HG03442 (cell line): ENCODE results near the gene ZDHHC1.

Source experiments
- ATAC-seq: cut with Tn5 transposase; IDR thresholded peaks from one replicate; pipeline ENCODE4 v1.9.1; 2021; ENCODE audit warnings: mild to moderate bottlenecking, moderate library complexity; ENCODE audit not compliant: unreplicated experiment

Gene ZDHHC1, protein sequence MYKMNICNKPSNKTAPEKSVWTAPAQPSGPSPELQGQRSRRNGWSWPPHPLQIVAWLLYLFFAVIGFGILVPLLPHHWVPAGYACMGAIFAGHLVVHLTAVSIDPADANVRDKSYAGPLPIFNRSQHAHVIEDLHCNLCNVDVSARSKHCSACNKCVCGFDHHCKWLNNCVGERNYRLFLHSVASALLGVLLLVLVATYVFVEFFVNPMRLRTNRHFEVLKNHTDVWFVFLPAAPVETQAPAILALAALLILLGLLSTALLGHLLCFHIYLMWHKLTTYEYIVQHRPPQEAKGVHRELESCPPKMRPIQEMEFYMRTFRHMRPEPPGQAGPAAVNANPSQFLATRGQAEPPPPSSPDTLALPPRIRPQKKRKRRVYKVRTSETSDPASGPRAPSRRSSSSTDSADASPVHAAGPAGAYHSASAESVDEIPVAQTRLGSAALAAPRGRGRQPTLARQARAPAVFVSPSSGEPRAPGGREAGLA

GRCh38 chr16:67415872-67416793 is at the start of gene ZDHHC1:
Gene ZDHHC1, minus strand, starts transcription at chr16:67416477. Its CDS starts 8,702 bp downstream, at chr16:67407775.
- ATAC-seq, result peak; percentile 80

DNA sequence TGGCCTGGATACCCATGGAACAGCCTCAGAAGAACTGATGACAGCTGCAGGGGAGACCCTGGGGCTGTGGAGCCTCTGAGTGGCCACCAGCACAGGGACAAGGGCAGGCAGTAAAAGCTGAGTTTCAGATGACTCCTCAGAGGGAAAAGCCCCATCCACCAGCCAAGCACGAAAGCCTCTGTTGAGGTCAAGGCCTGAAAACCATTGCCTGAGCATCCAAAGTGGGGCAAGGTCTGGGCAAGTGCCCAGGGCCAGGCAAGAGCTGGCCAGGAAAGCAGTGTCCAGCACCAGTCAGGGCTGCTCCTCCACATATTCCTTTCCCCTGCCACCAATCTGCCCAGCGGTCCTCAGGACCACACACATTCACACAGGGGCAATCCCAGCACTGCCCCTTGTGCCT is 48.3 kb upstream of the ZDHHC1 start:
- no peak for ATAC-seq

GRCh38 chr16:67463691-67464090 is 47.4 kb upstream of the ZDHHC1 start:
- no peak for ATAC-seq

GRCh38 chr16:67463059-67463458 is 46.8 kb upstream of the ZDHHC1 start:
- no peak for ATAC-seq

DNA sequence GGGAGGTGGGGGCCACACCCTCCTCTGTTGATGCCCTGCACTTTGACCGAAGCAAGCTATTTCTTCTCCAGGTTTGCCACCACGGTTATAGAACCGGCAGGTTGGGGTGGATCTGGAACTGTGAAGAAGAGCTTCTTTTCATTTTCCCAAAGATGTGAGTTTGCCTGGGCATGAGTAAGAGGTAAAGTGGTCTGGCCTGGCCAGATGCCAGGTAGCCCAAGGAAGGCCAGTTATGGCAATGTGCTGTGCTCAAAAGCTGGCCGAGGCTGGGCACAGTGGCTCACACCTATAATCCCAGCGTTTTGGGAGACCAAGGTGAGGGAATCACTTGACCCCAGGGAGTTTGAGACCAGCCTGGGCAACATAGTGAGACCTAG is 46.0 kb upstream of the ZDHHC1 start:
- no peak for ATAC-seq

DNA sequence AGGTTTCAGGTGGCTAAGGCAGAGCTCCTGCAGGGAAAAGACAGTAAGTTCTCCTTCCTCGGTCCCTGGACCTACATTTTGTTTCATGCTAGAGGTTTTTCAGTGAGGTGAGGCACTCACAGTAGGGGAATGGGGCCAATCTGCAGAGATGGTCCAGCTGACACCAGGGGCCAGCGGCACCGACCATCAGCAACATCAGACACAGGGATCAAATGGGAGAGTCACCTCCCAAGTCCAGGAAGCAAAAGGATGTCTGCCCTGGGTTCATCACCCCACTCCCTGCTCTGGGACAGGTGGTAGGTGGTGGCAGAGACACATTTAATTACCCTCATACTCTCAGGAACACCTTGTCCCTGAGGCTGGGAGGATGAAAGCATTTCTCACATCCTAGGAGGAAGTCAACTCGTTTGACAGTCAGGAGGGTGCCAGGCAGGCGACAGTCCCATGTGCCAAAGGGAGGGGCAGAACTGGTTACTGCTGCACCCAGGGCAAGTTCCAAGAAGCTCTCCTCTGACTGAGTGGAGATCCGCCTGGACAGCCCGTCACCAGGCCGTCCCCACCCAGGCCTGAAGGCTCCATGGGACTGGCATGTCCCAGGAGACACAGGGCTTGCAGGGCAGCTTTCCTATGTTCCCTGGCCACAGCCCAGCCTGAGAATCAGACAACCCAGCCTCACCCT is 45.5 kb upstream of the ZDHHC1 start:
- no peak for ATAC-seq

- ATAC-seq, result no peak
Observed at GRCh38 chr16:67460961-67461360, 44.7 kb upstream of the ZDHHC1 start.

DNA sequence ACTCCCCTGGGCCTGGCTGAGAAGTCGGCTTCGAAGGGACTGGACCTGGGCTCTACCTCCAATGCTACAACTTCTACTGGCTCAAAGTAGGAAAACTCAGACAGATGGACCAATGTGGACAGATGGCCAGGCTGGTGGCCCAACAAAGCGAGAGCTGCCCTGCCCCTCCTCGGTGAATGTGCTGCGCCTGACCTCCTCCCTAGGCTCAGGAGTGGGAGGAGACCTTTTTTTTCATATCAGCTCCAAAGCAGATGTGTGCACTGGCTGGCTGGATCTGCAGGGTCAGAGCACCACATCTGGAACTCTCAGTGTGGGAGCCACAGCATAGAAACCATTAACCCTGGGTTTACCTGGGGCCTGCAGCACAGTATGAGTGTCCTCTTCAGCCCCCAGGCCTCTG is 43.9 kb upstream of the ZDHHC1 start:
- no peak for ATAC-seq

- ATAC-seq, result no peak
Observed at GRCh38 chr16:67459861-67460150, 43.5 kb upstream of the ZDHHC1 start.

- ATAC-seq, result no peak
Observed at GRCh38 chr16:67459066-67459860, 43.0 kb upstream of the ZDHHC1 start.

DNA sequence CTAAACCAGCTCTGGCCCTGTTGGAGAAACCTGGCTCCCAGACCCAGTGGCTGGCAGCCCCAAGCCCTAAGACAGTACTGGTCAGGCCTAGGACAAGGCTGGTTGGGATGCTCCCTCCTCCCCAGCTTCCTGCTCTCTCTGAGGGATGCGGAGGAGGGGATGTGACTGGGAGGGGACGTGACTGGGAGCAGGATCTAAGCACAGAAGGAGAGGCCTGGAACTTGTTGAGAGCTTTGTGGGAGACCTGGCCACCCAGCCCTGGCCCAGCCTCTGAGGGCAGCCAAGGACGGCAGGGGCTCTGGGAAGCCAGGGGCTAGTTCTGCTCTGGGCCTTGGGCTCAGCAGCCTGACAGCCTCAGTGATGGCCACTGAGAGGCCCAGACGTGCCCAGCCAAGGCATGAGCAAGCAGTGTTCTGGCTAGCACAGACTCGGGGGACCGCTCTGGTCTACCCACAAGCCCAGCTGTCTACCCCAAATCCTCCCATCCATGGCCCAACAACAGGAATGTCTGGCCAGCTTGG is 41.9 kb upstream of the ZDHHC1 start:
- no peak for ATAC-seq

DNA sequence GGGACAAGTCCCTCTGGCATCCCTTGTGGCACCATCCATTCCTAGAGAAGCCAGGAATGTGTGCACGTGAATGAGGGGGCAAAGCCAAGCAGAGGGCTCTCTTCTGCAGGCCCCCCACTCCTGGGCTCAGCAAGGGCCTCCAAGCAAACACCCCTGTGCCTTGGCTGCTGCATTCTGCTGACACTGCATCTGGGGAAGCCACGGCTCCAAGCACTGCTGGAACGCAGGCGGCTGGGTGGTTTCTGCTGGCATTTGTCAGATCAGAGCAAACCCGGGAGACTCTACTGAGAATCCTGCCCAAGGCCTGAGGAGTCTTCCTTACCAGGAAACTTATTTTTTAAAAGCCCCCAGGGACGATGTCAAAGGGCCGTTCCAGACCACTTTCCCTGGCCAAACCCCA is 41.3 kb upstream of the ZDHHC1 start:
- no peak for ATAC-seq

GRCh38 chr16:67456391-67457081 is 40.3 kb upstream of the ZDHHC1 start:
- ATAC-seq, result no peak

DNA sequence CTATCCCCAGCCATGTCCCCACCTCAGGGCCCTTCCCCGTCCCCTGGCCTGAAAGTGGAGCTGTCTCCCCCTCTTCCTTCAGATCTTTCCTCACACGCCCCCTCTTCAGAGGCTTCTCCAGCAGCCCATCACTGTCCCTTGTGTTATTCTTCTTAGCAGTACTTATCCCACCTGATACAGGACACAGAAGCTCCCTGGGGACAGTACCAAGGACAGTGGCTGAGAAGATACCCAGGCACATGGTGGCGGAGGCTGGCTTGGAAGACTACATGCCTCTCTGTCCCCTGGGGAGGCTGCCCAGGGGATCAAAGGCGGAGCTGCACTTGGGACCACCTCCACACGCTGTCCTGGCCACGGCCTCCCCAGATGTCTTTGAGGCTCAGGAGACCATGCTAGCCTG is 38.6 kb upstream of the ZDHHC1 start:
- ATAC-seq, result no peak

- ATAC-seq, result no peak
Observed at GRCh38 chr16:67454104-67454503, 37.8 kb upstream of the ZDHHC1 start.

DNA sequence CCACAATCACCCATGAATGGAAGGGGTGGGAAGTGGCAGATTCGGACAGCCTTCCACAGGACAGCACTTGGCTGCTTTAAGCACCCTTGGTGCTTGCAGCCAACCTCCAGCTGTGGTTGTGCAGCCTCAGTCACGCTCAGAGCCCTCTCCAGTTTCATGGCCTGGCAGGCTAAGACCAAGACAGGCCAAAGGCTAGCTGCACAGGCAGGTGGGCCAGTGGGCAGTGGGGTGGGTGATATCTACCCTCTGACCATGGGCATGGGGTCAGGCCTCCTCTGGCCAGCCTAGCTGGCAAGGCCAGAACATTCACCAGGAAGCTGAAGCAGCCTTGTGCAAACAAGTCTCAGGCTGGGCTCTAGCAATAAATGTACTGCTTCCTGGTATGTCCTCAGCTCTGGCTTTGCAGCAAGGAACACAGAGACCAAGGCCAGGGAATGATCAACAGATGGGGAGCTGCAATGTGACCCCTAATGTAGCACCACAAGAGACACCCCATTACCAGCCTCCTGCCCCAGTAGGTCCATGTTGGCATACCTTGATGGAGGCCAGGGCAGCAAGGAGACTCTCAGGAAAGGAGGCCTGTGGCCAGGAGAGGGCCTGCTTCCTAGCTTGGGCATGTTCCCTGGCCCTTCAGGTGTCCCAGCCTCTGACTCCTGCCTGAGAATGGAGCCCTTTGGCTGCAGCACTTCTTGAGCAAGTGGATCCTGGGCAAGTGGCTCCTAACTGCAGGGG is 35.6 kb upstream of the ZDHHC1 start:
- ATAC-seq, result no peak

- no peak for ATAC-seq
Observed at GRCh38 chr16:67451061-67451703, 34.9 kb upstream of the ZDHHC1 start.

GRCh38 chr16:67449739-67450138 is 33.5 kb upstream of the ZDHHC1 start:
- no peak for ATAC-seq

DNA sequence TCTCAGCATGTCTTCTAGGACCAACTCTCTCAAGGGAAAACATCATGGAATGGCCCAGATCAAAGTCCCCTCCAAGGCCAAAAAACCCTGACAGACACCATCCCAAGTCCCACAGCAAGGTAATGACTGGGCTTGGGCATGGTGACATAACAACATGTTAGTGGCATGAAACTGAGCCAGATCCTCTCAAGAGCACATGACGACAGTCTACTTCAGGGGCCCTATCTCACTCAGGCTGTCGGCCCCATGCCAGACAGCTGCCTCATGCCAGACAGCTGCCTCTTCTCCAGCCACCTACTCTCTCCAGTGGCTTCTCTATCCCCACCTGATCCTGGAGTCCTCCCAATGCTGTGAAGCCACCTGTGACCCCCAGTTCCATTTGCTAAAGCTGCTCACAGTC is 33.1 kb upstream of the ZDHHC1 start:
- ATAC-seq, result no peak
